ENCODE data around the gene MATN4.

The MATN4 gene

DNA sequence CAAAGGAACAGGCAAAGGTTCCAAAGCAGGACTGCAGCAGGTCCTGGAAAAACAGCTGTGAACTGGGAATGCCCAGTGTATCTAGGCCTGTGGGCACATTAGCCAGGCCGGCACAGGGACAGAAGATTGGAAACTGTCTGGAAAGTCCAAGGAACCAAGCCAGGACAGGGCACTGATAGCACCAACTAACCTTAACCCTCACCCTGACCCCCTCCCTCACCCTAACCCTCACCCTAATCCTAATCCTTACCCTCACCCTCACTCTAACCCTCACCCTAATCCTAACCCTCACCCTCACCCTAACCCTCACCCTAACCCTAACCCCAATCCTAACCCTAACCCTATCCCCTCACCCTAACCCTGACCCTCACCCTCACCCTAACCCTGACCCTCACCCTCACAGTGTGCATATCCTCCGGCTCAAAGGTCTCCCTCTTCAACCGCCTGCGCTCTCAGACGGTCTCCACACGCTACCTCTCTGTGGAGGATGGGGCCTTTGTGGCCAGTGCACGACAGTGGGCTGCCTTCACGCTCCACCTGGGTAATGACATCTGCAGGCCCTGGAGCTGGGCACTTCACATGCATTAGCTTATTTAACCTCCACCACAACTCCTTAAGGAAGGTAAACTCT is 5.1 kb upstream of the MATN4 start:
- DNase-seq, result no peak

DNA sequence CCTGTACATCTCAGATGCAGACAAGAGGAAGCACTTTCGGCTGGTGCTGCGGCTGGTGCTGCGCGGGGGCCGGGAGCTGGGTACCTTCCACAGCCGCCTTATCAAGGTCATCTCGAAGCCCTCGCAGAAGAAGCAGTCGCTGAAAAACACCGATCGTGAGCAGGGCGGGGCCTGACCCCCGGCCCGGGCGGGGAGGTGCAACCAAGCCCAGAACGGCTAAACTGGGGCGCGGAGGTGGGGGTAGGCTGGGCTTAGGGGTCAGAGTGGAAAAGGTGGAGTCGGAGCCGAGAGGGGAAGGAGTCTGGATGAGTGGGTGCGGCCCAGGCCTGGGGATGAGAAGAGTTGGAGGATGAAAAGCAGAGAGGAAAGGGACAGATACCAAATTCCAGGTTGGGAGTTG is 4.1 kb upstream of the MATN4 start:
- DNase-seq, result no peak

DNA sequence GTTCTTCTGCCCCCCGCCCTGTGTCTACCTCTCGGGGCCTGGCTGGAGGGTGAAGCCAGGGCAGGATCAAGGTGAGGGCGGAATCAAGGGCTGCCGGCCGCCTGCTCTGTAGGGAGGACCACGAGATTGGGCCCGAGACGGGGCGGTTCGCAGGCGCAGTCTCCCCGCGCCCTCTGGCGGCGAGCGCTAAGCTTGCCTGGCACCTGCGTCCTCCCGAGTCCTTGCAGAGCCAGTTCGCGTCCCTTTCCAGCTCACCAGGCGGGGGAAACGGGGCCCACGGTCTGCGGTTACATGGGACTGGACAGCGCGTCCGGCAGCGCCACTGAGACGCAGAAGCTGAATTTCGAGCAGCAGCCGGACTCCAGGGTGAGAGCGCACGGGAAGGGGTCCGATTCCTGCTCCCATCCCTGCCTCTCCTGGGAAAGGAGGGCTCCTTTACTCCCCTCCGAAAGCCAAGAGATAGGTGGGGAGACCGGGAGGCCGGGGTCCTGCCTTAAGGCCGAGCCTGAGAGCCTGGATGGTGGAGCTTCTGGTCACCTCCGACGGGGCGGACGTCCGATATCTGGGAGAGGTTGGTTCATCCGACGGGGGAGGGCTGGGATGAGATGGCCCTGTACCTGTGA is 3.6 kb upstream of the MATN4 start:
- peak; percentile 76 for DNase-seq

DNA sequence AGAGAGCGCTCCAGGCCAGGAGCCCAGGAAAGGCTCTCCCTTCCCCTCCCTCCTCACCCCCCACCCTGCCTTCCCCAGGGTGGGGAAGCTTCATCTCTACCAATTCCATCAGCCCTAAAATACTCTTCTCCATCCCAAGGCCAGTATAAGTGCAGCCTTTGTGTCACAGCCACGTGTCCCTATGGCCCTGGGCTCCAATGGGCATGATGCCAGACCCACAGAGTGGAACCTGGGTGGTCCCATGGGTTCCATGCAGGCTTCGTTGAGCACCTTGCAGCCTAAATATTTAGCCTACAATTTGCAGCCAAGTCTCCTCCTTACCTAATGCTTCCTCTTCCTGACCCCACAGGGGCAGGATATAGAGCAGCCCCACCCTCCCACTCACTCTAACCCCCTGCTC is 976 bp upstream of the MATN4 start:
- DNase-seq, result no peak

DNA sequence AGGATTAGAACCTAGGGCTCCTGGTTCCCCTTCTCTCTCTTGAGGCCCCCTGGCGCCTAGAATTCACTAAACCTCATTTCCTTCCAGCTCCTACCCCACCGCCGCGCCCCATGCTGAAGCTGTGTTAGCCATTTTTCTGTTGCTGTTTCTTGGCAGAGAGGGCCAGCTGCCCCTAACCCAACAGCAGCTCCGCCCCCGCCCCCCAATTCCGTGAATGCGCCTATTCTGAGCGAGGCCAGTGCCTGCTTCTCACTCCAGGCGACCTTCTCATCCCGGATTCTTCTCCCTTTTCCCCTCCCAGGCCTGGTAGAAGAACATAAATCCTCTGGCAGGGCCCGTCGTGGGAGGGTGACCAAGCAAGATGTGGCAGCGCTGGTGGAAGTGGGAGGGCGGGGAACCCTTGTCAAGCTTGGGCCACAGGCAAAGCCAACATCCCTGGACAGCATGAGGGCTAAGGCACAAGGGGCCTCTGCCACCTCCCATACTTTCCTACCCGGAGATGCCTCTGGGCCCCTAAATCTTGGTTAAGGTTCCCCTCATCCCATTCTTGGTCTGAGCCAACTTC is 941 bp downstream of the MATN4 start:
- DNase-seq, result no peak

DNA sequence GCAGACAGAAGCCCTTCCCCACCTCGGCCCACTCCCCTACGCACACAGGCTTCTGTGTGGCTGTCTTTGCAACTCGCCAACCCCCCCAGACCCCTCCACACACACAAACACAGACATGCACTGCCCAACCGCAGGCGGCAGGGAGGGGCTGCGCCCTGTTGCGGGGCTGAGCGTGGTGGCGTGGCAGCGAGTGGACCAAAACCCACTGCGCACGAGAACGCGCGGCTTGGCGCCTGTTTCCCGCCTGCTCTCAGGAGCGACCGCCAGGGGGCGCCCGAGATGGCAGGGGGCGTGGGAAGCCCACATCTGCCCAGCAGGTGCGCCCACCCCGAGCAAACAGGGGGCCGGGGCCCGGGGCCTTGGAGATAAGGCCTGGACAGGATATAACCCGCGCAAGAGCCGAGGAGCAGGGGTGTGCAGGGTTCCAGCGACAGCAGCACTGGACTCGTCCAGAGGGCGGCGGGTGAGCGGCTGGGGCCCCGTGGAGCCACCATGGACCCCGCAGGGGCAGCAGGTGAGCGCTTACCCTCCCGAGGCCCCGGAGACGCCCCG is 1.6 kb downstream of the MATN4 start, which contains the start of gene RBPJL:
TSS of gene RBPJL (plus strand) at position 410 of the 552 bp plus-strand sequence. CDS start at position 493, 83 bp downstream.
- peak; percentile 59 for DNase-seq

DNA sequence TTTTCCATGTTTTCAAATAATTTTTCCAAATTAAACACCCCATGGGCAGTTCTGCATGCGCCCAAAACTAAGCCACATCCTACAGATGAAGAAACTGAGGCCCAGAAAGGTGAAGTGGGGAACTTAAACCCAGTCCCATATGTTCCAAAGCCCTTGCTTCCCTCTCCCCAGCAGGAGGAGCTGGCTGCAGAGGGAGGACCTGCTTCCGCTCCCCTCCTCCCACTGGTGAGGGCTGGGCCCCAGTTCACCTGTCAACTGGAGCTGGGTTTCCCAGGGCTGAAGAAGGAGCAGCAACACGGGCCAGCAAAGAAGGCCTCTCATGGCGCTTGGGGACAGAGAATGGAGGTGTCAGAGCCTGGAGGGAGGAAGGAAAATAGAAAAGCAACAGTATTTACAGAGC is 2.8 kb downstream of the MATN4 start:
- no peak for DNase-seq

DNA sequence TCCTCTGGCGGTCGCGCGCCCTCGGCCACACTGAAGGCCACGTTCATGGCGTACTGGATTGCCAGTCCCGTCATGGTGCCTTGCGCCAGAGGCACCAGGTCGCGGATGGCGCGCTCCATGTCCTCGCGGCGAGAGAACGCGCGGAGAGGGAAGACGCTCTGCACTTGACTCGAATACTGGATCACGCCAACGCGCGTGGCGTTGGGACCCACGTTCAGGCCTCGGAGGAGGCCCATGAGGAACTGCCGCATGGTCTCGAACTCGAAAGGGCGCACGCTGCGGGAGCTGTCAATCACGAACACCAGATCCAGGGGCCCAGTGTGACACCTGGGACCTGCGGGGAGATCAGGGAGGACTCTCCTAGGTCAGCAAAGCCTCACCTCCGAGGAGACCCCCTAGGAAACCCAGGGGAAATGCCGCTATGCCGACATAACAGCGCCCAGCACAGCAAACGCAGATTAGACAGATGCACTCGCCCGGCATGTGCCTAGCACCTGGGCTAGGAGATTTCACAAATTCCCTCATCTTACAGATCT is 3.6 kb downstream of the MATN4 start:
- DNase-seq, result no peak

DNA sequence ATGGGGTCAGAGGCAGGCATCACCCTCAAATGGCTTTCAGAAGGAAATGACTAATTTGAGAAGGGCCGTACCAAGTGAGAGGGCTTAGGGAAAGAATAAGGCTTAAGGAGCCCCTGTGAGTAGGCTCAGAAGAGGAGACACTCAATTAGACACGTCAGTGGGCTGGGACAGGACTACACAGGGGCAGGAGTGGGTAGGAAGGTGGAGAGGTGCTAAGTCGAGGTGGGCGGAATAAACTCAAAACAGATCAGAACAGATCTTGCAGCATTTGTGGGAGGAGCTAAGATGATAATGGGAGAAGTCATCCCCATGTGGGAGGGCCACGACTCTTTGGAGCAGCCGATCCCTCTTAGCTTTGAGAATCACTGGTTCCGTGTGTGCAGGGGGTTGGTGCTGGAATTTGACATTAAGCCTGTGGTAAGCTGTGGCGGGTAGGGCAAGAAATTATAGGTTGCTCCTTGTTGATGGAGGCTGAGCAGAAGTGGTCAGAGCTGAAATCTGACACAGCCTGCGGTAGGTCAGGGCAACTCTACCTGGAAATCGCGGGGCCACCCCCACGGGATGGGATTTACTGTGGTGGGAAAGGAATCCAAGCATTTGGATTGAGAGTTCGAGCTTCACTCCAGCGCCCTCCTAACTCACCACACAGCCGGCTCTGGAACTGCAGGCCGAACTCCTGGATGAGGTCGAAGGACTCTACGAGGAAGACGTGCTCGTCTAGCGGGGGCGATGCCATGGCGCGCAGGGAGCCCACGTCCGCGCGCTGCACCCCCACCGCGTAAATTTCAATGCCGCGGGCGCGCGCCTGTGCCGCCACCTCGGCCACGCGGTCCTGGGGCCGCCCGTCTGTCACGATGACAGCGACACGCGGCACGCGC is 4.3 kb downstream of the MATN4 start:
- DNase-seq, result no peak

DNA sequence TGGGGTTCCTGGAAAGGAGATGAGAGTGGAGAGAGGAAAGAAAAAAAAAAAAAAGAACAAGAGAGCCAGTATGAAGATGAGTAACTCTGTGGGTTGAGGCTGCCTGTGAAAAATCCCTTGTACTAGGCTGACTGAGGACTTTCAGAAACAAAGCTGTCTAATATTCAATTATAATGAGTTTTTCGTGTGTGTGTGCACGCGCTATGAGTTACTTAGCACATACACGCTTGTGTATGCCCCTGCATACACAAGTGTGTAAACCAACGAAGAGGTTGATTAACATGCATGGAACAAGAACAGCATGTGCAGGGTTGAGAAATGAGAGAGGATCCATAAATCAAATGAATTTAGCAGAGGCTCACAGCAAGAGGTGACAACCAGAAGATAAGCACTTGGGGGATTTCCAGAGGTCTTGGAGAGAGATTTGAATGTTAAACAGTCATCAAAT is 6.3 kb downstream of the MATN4 start:
- no peak for DNase-seq

DNA sequence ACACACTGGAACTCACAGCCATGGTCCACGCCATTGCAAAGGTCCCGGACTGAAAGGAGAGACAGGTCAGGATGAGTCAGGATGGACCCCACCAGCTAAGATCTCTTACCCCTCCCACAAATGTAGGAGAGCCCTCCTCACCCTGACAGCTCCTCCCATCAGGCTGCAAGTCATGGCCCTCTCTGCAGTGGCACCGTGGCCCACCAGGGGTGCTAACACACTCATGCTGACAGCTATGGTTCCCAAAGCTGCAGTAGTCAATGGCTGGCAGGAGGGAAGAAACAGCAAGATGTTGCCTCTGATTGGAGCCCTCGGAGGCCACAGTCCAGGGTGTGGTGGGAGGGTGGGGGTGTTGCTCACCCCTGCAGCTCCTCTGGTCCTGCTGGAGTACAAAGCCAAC is 7.1 kb downstream of the MATN4 start:
- peak; percentile 84 for DNase-seq

DNA sequence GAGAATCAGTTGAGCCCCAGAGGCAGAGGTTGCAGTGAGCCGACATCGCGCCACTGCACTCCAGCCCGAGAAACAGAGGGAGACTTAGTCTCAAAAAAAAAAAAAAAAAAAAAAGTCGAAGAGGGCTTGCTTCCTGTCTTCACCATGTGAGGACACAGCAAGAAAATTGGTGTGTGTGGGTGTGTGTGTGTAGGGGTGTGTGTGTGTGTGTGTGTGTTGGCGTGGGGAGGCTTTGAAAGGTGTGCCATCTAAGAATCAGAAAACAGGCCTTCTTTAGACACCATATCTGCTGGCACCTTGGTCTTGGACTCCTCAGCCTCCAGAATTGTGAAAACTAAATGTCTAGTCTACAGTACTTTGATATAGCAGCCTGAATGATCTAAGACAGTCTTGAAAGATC is 8.3 kb downstream of the MATN4 start:
- DNase-seq, result no peak

DNA sequence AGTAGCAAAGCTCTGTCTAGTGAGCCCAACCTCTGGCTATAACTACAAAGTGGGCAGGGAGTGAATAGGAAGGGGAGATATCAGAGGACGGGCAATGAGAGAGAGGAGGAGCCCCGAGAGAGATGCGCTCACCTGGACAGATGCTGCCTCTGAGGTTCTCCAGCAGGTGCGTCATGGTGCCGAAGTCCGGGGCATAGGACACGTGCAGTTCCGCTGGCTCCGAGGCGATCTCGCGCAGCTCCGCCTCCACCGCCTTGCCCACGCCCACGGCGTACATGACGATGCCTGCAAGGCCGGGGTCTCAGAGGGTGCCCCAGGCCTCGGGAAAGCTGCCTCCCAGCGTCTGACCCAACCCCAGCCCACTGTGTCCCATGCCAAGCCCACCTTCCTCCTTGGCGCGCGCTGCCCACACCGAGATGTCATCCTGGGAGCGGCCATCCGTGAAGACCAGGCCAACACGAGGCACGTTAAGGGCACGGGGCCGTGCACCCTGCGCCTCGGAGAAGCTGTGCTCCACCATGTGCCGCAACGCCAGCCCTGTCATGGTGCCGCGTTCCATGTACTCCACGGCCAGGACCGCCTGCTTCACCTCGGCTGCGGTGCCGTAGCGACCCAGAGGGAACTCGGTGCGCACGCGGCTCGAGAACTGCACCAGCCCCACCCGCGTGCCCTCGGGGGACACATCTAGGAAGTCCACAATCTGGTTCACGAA is 10.2 kb downstream of the MATN4 start:
- no peak for DNase-seq

DNA sequence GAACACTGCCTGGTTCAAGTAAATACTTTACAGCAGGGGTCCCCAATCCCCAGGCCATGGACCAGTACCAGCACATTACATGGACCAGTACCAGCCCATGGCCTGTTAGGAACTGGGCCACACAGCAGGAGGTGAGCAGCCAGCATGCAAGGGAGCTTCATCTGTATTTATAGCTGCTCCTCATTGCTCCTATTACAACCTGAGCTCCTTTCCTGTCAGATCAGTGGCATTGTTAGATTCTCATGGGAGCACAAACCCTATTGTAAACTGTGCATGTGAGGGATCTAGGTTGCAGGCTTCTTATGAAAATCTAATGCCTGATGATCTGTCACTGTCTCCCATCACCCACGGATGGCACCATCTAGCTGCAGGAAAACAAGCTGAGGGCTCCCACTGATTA is 13.4 kb downstream of the MATN4 start:
- DNase-seq, result no peak

DNA sequence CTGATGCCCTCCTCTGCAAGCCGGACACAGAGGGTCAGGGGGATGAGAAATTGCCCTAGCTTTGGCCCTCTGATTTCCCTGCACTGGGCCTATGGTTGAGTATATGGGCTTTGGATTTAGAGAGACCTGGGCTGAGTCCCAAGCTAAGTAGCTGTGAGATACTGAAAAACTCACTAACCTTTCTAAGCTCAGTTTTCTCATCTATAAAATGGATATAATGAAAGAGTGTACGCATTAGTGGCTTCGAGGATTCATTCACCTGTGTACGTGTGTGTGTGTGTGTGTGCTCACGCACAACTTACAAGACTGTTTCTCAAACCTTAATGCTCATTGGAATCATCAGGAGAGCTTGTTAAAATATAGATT is 14.1 kb downstream of the MATN4 start:
- DNase-seq, result no peak

DNA sequence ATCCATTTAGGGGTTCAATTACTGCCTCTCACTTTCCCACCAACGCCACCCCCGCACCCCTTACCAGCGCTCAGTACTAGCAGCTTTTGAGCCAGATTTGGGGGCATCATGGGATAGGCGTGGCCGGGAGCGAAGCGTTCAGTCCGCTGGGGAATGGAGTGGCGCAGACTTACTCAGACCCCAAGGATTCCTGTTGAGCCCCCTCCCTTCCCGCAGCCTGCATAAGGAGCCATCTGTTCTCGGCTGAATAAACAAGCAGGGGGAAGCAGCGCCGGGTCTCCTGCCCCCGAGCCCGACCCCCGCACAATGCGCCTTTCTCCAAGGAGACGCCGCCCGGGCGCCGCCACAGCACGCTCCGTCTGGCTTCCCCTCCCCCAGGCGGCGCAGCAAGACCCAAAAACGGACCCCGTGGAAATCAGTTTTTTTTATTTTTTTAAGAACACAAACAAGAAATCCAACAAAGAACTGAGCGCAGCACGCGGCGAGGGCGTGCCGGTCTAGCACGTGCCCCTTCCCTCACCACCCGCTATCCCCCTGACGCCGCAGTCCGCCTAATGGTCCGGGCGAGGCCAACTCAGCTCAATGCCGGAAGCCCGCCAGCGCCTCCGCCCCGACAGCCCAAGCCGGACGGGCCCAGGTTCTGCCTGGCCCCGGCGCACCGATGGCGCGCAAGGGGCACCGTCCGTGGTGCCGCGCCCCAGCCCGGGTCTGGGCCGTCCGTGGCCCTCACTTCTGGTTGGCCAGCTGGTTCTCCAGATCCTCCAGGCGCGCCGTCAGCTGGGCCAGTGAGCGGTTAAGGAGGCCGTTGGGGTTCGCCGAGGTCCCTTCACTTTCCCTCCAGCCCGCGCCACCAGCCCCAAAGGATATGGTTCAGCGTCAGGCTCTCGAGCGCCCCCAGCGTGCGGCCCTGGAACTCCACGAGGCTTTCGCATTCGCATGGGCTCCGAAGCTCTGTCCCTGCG is 14.8 kb downstream of the MATN4 start:
- DNase-seq, result peak; percentile 89

DNA sequence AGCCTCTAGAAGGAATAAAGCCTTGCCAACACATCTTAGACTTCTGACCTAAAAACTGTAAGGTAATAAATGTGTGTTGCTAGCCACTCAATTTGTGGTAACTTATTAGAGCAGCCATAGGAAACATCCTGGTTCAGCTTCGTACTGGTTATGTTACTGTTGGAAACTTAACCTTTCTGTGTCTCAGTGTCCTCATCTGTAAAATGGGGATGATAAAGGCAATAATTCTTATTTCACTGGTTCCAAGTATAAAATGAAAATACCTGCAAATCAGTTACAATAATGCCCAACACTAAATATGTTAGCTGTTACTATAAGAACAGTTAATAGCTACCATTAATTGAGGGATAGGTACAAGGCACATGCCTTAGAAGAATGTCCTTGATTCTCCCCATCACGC is 15.8 kb downstream of the MATN4 start:
- DNase-seq, result no peak

DNA sequence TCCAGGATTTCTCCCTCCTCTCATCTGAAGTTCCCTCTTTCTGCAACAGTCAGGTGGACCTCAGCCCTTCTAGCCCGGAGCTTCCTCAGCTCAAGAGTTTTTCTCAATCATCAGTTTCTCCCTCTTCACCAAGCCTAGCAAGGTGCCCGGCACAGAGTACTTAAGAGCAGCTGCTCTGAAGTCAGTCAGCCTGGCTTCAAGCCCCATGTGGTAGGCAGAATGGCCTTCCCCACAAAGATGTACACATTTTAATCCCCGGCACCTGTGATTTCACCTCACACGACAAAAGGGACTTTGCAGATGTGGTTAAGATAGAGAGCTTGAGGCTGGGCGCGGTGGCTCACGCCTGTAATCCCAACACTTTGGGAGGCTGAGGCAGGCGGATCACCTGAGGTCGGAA is 16.6 kb downstream of the MATN4 start:
- no peak for DNase-seq

DNA sequence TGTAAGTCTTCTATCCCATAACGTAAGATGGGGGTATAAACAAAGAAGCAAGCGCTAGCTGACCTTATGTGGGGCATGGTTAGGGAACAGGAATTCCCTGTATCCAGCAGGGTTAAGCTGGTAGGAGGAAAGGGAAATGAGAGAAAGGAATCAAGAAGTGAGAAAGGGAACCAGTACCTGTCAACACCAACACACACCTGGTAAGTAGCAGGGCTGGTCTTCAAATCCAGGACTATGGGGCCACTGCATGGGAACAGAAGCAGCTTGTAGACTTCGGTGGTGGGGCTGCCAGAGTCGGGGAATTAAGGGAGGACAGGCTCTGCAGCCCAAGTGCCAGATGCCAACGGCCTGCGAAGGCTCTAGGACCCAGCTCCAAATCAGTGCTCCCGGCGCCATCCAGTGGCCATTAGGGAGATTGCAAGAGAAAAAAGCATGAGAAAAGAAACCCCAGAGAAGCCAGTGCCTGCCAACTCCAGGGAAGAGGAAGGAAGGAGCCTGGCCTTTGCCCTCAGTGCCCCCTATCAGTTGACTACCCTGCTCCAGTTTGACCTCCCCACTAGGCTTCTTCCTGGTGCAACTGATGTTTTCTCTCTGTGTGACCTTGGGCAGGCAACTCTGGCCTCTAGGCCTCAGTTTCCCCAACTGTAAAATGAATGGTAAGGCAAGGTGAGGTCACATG is 17.3 kb downstream of the MATN4 start:
- DNase-seq, result peak; percentile 92

DNA sequence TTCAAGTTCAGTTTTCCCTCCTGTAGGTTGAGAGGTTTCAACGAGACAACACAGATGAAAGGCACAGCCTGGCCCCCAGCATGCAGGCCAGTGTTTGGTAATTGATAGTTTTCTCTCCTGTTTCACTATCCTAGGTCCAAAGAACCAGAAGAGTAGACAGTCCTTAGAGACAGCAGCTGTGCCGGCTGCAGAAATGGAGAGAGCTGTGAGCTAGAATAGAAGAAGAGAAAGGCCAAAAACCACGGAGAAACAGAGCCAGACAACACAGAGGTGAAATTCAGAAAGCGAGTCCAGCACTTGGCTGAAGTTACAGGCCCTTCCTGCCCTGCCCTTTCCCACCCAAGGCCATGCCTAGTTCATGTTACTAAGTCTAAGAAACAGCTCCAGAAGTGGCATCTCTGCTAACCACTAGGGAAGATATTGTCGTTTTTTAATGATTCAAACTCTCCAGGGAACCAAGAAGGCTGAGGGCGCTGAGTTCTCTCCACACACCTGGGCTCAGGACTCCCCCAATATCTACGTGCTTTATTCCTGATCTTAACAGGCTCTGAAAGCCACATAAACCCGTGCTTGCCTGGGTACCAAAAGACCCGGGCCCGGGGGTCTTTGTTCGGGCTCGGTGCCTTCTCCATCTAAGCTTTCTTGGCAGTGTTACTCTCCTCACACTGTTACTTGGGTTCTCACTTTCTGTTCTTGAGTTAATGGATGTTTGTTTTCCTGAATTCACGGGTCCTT is 18.0 kb downstream of the MATN4 start:
- DNase-seq, result no peak
